GM15510 (cell line): ENCODE data around the gene LHX4.

Experiments
- POLR2A ChIP-seq: IDR thresholded peaks from 3 replicates; pipeline ENCODE4 v1.6.1; 2011; ENCODE audit warnings: borderline replicate concordance; ENCODE audit not compliant: insufficient read length; ENCODE audit errors: extremely low read depth

LHX4 gene

GRCh38 chr1:180230791-180231505, 884 bp downstream of the LHX4 start:
- TF ChIP-seq POLR2A = no peak

- TF ChIP-seq POLR2A = no peak
Measured at GRCh38 chr1:180231506-180231921, 1.4 kb downstream of the LHX4 start.

GRCh38 chr1:180231936-180232335, 1.9 kb downstream of the LHX4 start:
- TF ChIP-seq POLR2A = no peak

- TF ChIP-seq POLR2A = no peak
Measured at GRCh38 chr1:180232521-180233043, 2.5 kb downstream of the LHX4 start.

GRCh38 chr1:180233191-180234011, 3.3 kb downstream of the LHX4 start:
- TF ChIP-seq POLR2A = no peak

GRCh38 chr1:180234369-180235076, 4.5 kb downstream of the LHX4 start:
- TF ChIP-seq POLR2A = no peak

- no peak for TF ChIP-seq POLR2A
Measured at GRCh38 chr1:180235077-180235501, 5.0 kb downstream of the LHX4 start.

- TF ChIP-seq POLR2A = no peak
Measured at GRCh38 chr1:180235502-180236239, 5.6 kb downstream of the LHX4 start.

- TF ChIP-seq POLR2A = no peak
Measured at GRCh38 chr1:180236698-180237509, 6.8 kb downstream of the LHX4 start.

- no peak for TF ChIP-seq POLR2A
Measured at GRCh38 chr1:180237869-180238476, 7.9 kb downstream of the LHX4 start.

GRCh38 chr1:180238675-180239074, 8.6 kb downstream of the LHX4 start:
- no peak for TF ChIP-seq POLR2A

GRCh38 chr1:180239145-180240096, 9.4 kb downstream of the LHX4 start:
- TF ChIP-seq POLR2A = no peak
